ENCODE data around the gene PPP1R2.

- TF ChIP-seq, protein P1, sequence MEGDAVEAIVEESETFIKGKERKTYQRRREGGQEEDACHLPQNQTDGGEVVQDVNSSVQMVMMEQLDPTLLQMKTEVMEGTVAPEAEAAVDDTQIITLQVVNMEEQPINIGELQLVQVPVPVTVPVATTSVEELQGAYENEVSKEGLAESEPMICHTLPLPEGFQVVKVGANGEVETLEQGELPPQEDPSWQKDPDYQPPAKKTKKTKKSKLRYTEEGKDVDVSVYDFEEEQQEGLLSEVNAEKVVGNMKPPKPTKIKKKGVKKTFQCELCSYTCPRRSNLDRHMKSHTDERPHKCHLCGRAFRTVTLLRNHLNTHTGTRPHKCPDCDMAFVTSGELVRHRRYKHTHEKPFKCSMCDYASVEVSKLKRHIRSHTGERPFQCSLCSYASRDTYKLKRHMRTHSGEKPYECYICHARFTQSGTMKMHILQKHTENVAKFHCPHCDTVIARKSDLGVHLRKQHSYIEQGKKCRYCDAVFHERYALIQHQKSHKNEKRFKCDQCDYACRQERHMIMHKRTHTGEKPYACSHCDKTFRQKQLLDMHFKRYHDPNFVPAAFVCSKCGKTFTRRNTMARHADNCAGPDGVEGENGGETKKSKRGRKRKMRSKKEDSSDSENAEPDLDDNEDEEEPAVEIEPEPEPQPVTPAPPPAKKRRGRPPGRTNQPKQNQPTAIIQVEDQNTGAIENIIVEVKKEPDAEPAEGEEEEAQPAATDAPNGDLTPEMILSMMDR (IDR thresholded peaks at IDR 0.05) = no peak
- no peak for TF ChIP-seq POLR2A (IDR thresholded peaks at IDR 0.05)
Observed at GRCh38 chr3:195559723-195560409, 16.7 kb upstream of the PPP1R2 start.

Data from lower leg skin (tissue), 3 donors.